Measurements from ENCODE around the gene ATG14.

DNA sequence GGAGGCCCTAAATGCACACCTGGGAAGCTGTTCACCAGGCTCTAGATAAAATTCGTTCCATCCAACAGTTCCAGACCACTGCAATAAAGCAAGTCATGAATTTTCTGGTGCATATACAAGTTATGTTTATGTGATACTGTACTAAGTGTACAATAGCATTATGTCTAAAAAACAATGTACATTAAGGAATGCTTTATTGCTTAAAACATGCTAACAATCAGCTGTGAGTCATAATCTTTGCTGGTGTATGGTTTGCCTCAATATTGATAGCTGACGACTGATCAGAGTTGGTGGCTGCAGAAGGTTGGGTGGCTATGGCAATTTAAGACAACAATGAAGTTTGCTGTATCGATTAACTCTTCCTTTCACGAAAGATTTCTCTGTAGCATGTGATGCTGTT is 52.3 kb downstream of the ATG14 start:
- TF ChIP-seq CTCF (IDR thresholded peaks at IDR 0.05) (no peak), POLR2A (IDR thresholded peaks at IDR 0.05) (no peak)
